GM12878 (cell line): ENCODE data around the gene ATF3. TPM values are rescaled to one million over a fixed set of nuclear protein-coding genes. Genes with fewer than 3 reads are reported as not detected.

Experiments used
- ATAC-seq: fragments of 200-7000 bp; cut with Tn5 transposase; 3 replicates; pipeline ENCODE4 v1.9.1; 2020; ENCODE audit warnings: mild to moderate bottlenecking, moderate library complexity
- BruUV-seq: library from RNA; stranded (reverse); fragments of 400-500 nt; replicated peaks from 2 replicates; lab custom pipeline; 2021; lab: Mats Ljungman, UMichigan
- CTCF ChIA-PET: fragments of 300-600 bp; sonication (Branson Sonifier 250); formaldehyde crosslinking; extraction: SDS; loops from one replicate; lab custom pipeline; 2021; ENCODE audit warnings: inconsistent platforms; lab: Yijun Ruan, JAX
- POLR2A ChIA-PET: fragments of 350-600 bp; formaldehyde crosslinking; extraction: SDS; loops from one replicate; lab custom pipeline; 2021; ENCODE audit warnings: inconsistent platforms; lab: Charles Lee
- RAD21 ChIA-PET: fragments of 300-600 bp; sonication (Branson Sonifier 250); formaldehyde crosslinking; loops from one replicate; lab custom pipeline; 2023; ENCODE audit warnings: antibody characterized with exemption; ENCODE audit not compliant: unreplicated experiment; lab: Charles Lee
- SMC1A ChIA-PET: fragments of 300-600 bp; sonication (Branson Sonifier 250); formaldehyde crosslinking; loops from one replicate; lab custom pipeline; 2023; ENCODE audit not compliant: unreplicated experiment, uncharacterized antibody; lab: Charles Lee
- DNase-seq: peaks from one replicate; pipeline ENCODE4 v3.0.0-alpha.2; 2011; ENCODE audit warnings: low read depth, low spot score
- FAIRE-seq: peaks from 3 replicates; lab custom pipeline; 2011; peaks lifted over from hg19 to GRCh38; lab: Jason Lieb, UNC
- H2AFZ ChIP-seq: 2 replicates; pipeline ENCODE4 v1.6.0; 2011; ENCODE audit warnings: low read depth, low read length, control low read depth; ENCODE audit not compliant: control insufficient read depth
- H3K27ac ChIP-seq: 2 replicates; pipeline ENCODE4 v1.5.1; 2011; ENCODE audit warnings: control low read depth; ENCODE audit not compliant: control insufficient read depth, insufficient read depth
- H3K27me3 ChIP-seq, 2 experiments: replicated peaks in 1 of 2; 2 replicates each; pipeline versions ENCODE4 v1.6.0 to v1.6.1; 2011; ENCODE audit warnings: low read length in 1 of 2; ENCODE audit not compliant: control insufficient read depth in 2 of 2, insufficient read depth in 2 of 2
- H3K36me3 ChIP-seq, 2 experiments: 2 replicates each; pipeline ENCODE4 v1.5.1; 2011; ENCODE audit warnings: low read length in 1 of 2; ENCODE audit not compliant: control insufficient read depth in 2 of 2, insufficient read depth in 2 of 2
- H3K4me1 ChIP-seq: 2 replicates; pipeline ENCODE4 v1.6.1; 2011; ENCODE audit warnings: mild to moderate bottlenecking, low read length, moderate library complexity, mixed read lengths; ENCODE audit not compliant: control insufficient read depth, insufficient read depth
- H3K4me2 ChIP-seq: 2 replicates; pipeline ENCODE4 v1.6.0; 2011; ENCODE audit warnings: control low read depth; ENCODE audit not compliant: control insufficient read depth, insufficient read depth
- H3K4me3 ChIP-seq: fragments of 200-600 bp; sonication (generic); 2 replicates; pipeline ENCODE4 v1.5.1; 2016
- H3K79me2 ChIP-seq: 2 replicates; pipeline ENCODE4 v1.6.0; 2011; ENCODE audit warnings: low read length; ENCODE audit not compliant: control insufficient read depth, insufficient read depth
- H3K9ac ChIP-seq: 2 replicates; pipeline ENCODE4 v1.8.0; 2011; ENCODE audit warnings: low read length, control low read depth, mixed read lengths; ENCODE audit not compliant: control insufficient read depth, insufficient read depth
- H3K9me3 ChIP-seq: replicated peaks from 3 replicates; pipeline ENCODE4 v1.5.1; 2011; ENCODE audit warnings: mild to moderate bottlenecking, low read length; ENCODE audit not compliant: control insufficient read depth, insufficient read depth
- H4K20me1 ChIP-seq: 2 replicates; pipeline ENCODE4 v1.6.0; 2011; ENCODE audit not compliant: control insufficient read depth, insufficient read depth
- BACH1 ChIP-seq: fragments of 450-650 bp; IDR thresholded peaks from 2 replicates; pipeline ENCODE4 v1.6.1; 2017; ENCODE audit warnings: mild to moderate bottlenecking, borderline replicate concordance
- BRCA1 ChIP-seq: IDR thresholded peaks from 2 replicates; pipeline ENCODE4 v1.6.1; 2011; ENCODE audit warnings: low read depth, low read length, improper control_type of control experiment
- CHD1 ChIP-seq: IDR thresholded peaks from 2 replicates; pipeline ENCODE4 v1.6.1; 2012; ENCODE audit warnings: low read depth, low read length, improper control_type of control experiment
- CHD4 ChIP-seq: fragments of 200-600 bp; sonication (generic); IDR thresholded peaks from 2 replicates; pipeline ENCODE4 v1.6.1; 2016; ENCODE audit warnings: mild to moderate bottlenecking
- EP300 ChIP-seq, 2 experiments: fragments of 150-350 bp in 1 of 2; IDR thresholded peaks; 2 replicates each; pipeline ENCODE4 v1.6.1; 2011 to 2012; ENCODE audit warnings: low read depth in 2 of 2, low read length in 2 of 2, borderline replicate concordance in 1 of 2, improper control_type of control experiment in 1 of 2, inconsistent platforms in 1 of 2; ENCODE audit not compliant: control insufficient read depth in 1 of 2
- ETV6 ChIP-seq, 2 experiments: fragments of 450-650 bp in 1 of 2; IDR thresholded peaks in 1 of 2; conservative IDR thresholded peaks in 1 of 2; 2 replicates each; pipeline ENCODE4 v1.6.1; 2014; ENCODE audit warnings: antibody characterized with exemption in 1 of 2, borderline replicate concordance in 1 of 2, low read depth in 1 of 2, mild to moderate bottlenecking in 1 of 2, moderate library complexity in 1 of 2
- JUND ChIP-seq: IDR thresholded peaks from 2 replicates; pipeline ENCODE4 v1.6.1; 2012; ENCODE audit warnings: low read depth, mild to moderate bottlenecking, low read length, improper control_type of control experiment, moderate library complexity
- MAX ChIP-seq: IDR thresholded peaks from 2 replicates; pipeline ENCODE4 v1.6.1; 2012; ENCODE audit warnings: low read depth, low read length, improper control_type of control experiment
- MXI1 ChIP-seq: fragments of 150-350 bp; IDR thresholded peaks from 2 replicates; pipeline ENCODE4 v1.6.1; 2011; ENCODE audit warnings: low read depth, mild to moderate bottlenecking, inconsistent platforms, low read length, improper control_type of control experiment
- NFXL1 ChIP-seq: fragments of 450-650 bp; IDR thresholded peaks from 2 replicates; pipeline ENCODE4 v1.6.1; 2017; ENCODE audit warnings: antibody characterized with exemption, mild to moderate bottlenecking, borderline replicate concordance
- NKRF ChIP-seq: fragments of 450-650 bp; conservative IDR thresholded peaks from 2 replicates; pipeline ENCODE4 v1.6.1; 2017; ENCODE audit warnings: mild to moderate bottlenecking, moderate library complexity
- POU2F2 ChIP-seq: IDR thresholded peaks from 3 replicates; pipeline ENCODE4 v1.6.1; 2011; ENCODE audit warnings: low read depth, mild to moderate bottlenecking, low read length, borderline replicate concordance
- RELA ChIP-seq: fragments of 450-650 bp; IDR thresholded peaks from 2 replicates; pipeline ENCODE4 v1.8.0; 2014; ENCODE audit warnings: borderline replicate concordance; ENCODE audit not compliant: partially characterized antibody
- RUNX3 ChIP-seq: IDR thresholded peaks from 2 replicates; pipeline ENCODE4 v1.6.1; 2012; ENCODE audit warnings: low read length, inconsistent platforms
- SMC3 ChIP-seq: IDR thresholded peaks from 2 replicates; pipeline ENCODE4 v1.6.1; 2011; ENCODE audit warnings: low read length, improper control_type of control experiment, borderline replicate concordance
- STAT1 ChIP-seq: fragments of 450-650 bp; conservative IDR thresholded peaks from 2 replicates; pipeline ENCODE4 v1.6.1; 2014; ENCODE audit warnings: antibody characterized with exemption, mild to moderate bottlenecking
- TAF1 ChIP-seq: IDR thresholded peaks from 2 replicates; pipeline ENCODE4 v1.6.1; 2011; ENCODE audit warnings: mild to moderate bottlenecking, low read depth, low read length, borderline replicate concordance
- WGBS: methylation state at CpG from one replicate; pipeline ENCODE4 v1.1.6; 2016; ENCODE audit warnings: low lambda C conversion rate; ENCODE audit not compliant: insufficient replicate concordance, insufficient coverage; ENCODE audit errors: missing lambda C conversion rate; 5-methylcytosine and 5-hydroxymethylcytosine counted together
- in situ Hi-C: fragments of 300-500 bp; cut with MboI; formaldehyde crosslinking; loops from 9 replicates; pipeline ENCODE4 v1.14.3; 2018; ENCODE audit warnings: mixed read lengths
- intact Hi-C: fragments of 100-400 bp; cut with micrococcal nuclease; formaldehyde crosslinking; loops from one replicate; pipeline ENCODE4 v1.14.2; 2022; ENCODE audit not compliant: unreplicated experiment
- polyA plus RNA-seq, 11 experiments: library from polyadenylated mRNA; depleted of rRNA in 4 of 11; unstranded in 6 of 11; stranded (reverse) in 5 of 11; fragments of >200 nt; fragmentation: Nextera tagmentation in 4 of 11; fragmentation: Illumina TruSeq in 1 of 11; extraction: Ambion mirVana in 4 of 11; extraction: Trizol in 1 of 11; gene quantifications; 1 replicate in 1 of 11; 2 replicates in 10 of 11; pipeline versions ENCODE4 v1.2.1 to v1.2.3, GENCODE V29; 2011 to 2016; ENCODE audit warnings: inconsistent platforms in 2 of 11, missing spikeins in 2 of 11, low read depth in 1 of 11
- total RNA-seq, 4 experiments: library from RNA; depleted of rRNA in 3 of 4; stranded (reverse); fragments of >200 nt in 3 of 4; fragmentation: Illumina TruSeq in 1 of 4; extraction: Trizol in 1 of 4; gene quantifications; 2 replicates each; pipeline versions ENCODE4 v1.2.1 to v1.2.3, GENCODE V29; 2013 to 2021
- TF ChIP-seq, protein P1 (sequence below): fragments of 150-350 bp; IDR thresholded peaks from 2 replicates; pipeline ENCODE4 v1.6.1; 2016; ENCODE audit warnings: low read depth, low read length

Gene ATF3
- total and polyA plus RNA-seq, 10 of the 15 experiments (the other 5 are each of a cell fraction or from before 2014, with no cell fraction given) = 3.0 to 13.9 (median 8.3) TPM

GRCh38 chr1:212600980-212601379 lies 7.6 kb upstream of the ATF3 start:
- ChIA-PET CTCF (interaction anchor here (1.0 kb wide), 1 partner anchor 113 kb away, joined by 3 read pairs; no protein-coding TSS in a partner anchor), POLR2A (no interaction called here)
- DNase-seq (no peak), ATAC-seq (no peak)
- Histone ChIP-seq H3K36me3 (no peaks in the 10 kb centered on the region), H3K4me1 (peaks cover 8% of the 10 kb centered on the region), H3K9ac (no peak overlapping the region), H3K4me2 (no peak overlapping the region)
- TF ChIP-seq POU2F2 = no peak
- TF ChIP-seq CHD1 = no peak
- TF ChIP-seq JUND = no peak
- no peak for TF ChIP-seq SMC3
- no peak for TF ChIP-seq RUNX3
- TF ChIP-seq STAT1 = no peak
- TF ChIP-seq NKRF = no peak
- no peak for TF ChIP-seq BRCA1
- no peak for TF ChIP-seq ETV6 (conservative IDR thresholded peaks at IDR 0.05 in 1 of 2, IDR thresholded peaks at IDR 0.05 in 1 of 2; ENCODE audit: borderline replicate concordance in 1 of 2, low read depth in 1 of 2)
- TF ChIP-seq, protein P1, sequence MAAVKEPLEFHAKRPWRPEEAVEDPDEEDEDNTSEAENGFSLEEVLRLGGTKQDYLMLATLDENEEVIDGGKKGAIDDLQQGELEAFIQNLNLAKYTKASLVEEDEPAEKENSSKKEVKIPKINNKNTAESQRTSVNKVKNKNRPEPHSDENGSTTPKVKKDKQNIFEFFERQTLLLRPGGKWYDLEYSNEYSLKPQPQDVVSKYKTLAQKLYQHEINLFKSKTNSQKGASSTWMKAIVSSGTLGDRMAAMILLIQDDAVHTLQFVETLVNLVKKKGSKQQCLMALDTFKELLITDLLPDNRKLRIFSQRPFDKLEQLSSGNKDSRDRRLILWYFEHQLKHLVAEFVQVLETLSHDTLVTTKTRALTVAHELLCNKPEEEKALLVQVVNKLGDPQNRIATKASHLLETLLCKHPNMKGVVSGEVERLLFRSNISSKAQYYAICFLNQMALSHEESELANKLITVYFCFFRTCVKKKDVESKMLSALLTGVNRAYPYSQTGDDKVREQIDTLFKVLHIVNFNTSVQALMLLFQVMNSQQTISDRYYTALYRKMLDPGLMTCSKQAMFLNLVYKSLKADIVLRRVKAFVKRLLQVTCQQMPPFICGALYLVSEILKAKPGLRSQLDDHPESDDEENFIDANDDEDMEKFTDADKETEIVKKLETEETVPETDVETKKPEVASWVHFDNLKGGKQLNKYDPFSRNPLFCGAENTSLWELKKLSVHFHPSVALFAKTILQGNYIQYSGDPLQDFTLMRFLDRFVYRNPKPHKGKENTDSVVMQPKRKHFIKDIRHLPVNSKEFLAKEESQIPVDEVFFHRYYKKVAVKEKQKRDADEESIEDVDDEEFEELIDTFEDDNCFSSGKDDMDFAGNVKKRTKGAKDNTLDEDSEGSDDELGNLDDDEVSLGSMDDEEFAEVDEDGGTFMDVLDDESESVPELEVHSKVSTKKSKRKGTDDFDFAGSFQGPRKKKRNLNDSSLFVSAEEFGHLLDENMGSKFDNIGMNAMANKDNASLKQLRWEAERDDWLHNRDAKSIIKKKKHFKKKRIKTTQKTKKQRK = no peak
- no peak for TF ChIP-seq MXI1
- no peak for TF ChIP-seq MAX
- TF ChIP-seq RELA = no peak
- no peak for TF ChIP-seq TAF1
- no peak for TF ChIP-seq EP300 (IDR thresholded peaks at IDR 0.05; ENCODE audit: borderline replicate concordance in 1 of 2, control insufficient read depth in 1 of 2, low read depth in 2 of 2, low read length in 2 of 2)
- no peak for TF ChIP-seq NFXL1
- TF ChIP-seq CHD4 = no peak
- TF ChIP-seq BACH1 = no peak
- TF ChIP-seq, all 136 proteins: peak for 0
- no peak for FAIRE-seq
- intact Hi-C loops (loop anchor here (10.0 kb wide), 1 partner anchor 264 kb away; no protein-coding TSS in a partner anchor), in situ Hi-C loops (no loop called here)
- Histone ChIP-seq H3K4me3 (no peak overlapping the region), H3K27me3 (no peaks in the 10 kb centered on the region), H3K27ac (no peak overlapping the region), H3K79me2 (no peaks in the 10 kb centered on the region), H3K9me3 (no peaks in the 10 kb centered on the region), H4K20me1 (no peaks in the 10 kb centered on the region), H2AFZ (no peak overlapping the region)
- ChIA-PET SMC1A (interaction anchor here (5.0 kb wide), 1 partner anchor 13 kb away, joined by 41 read pairs; no protein-coding TSS in a partner anchor), RAD21 (no interaction called here)
- 79% methylated on average over 2 of the region's 2 CpGs for WGBS
- BruUV-seq = no TSS peak
